ENCODE results near the gene RTN4IP1.
"Not testable (repeated sequence)": the region's sequence is repeated elsewhere in the genome, so short reads cannot be mapped to it uniquely, and the experiment has no call there.

The RTN4IP1 gene

DNA sequence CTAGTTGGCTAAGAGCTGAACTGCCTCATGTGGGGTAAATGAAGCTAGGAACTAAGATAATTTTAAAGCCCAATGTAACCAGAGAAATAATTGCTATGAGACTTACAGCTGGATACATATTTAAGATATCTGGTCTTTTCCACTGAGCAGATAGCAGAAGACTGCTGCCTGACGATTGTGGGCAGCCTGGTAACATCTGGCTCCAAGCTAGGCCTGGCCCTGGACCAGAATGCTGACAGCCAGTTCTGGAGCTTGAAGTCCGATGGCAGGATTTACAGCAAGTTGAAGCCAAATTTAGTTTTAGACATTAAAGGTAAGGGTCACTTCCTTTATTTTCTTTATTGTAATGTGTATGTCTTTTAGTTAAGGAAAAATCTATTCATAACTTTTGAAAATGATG lies 65.7 kb downstream of the RTN4IP1 start:
- Histone ChIP-seq H3K9me3 (ENCODE audit: control insufficient read depth, low read length) (no peaks in the 10 kb centered on the region), H3K4me1 (ENCODE audit: control insufficient read depth, insufficient read depth, low read length) (no peaks in the 10 kb centered on the region), H3K4me3 (ENCODE audit: insufficient read depth, low read depth, low read length) (no peak overlapping the region), H3K27ac (ENCODE audit: insufficient read depth, low read depth, low read length, poor library complexity, severe bottlenecking) (no peak overlapping the region), H3K27me3 (ENCODE audit: control insufficient read depth, insufficient read depth, low read length, poor library complexity, severe bottlenecking) (no peaks in the 10 kb centered on the region), H3K36me3 (ENCODE audit: control insufficient read depth, insufficient read depth, low read length) (no peaks in the 10 kb centered on the region)
- WGBS, 2 experiments, result 92 to 95% methylated on average over 2 of the region's 2 CpGs

GRCh38 chr6:106561686-106562405 lies 67.5 kb downstream of the RTN4IP1 start:
- Histone ChIP-seq H3K4me3 (ENCODE audit: insufficient read depth, low read depth, low read length) (no peak overlapping the region), H3K9me3 (ENCODE audit: control insufficient read depth, low read length) (no peaks in the 10 kb centered on the region), H3K36me3 (ENCODE audit: control insufficient read depth, insufficient read depth, low read length) (no peaks in the 10 kb centered on the region), H3K27me3 (ENCODE audit: control insufficient read depth, insufficient read depth, low read length, poor library complexity, severe bottlenecking) (no peaks in the 10 kb centered on the region), H3K4me1 (ENCODE audit: control insufficient read depth, insufficient read depth, low read length) (no peaks in the 10 kb centered on the region), H3K27ac (ENCODE audit: insufficient read depth, low read depth, low read length, poor library complexity, severe bottlenecking) (no peak overlapping the region)
- WGBS, 2 experiments, result 87 to 92% methylated on average over 5 to 6 of the region's 6 CpGs

- no peaks in the 10 kb centered on the region for H3K27me3 ChIP-seq (ENCODE audit: control insufficient read depth, insufficient read depth, low read length, poor library complexity, severe bottlenecking)
- no peaks in the 10 kb centered on the region for H3K36me3 ChIP-seq (ENCODE audit: control insufficient read depth, insufficient read depth, low read length)
- H3K4me1 ChIP-seq (ENCODE audit: control insufficient read depth, insufficient read depth, low read length), result no peaks in the 10 kb centered on the region
- no peaks in the 10 kb centered on the region for H3K9me3 ChIP-seq (ENCODE audit: control insufficient read depth, low read length)
- 90 to 92% methylated on average over 7 of the region's 7 CpGs for WGBS, 2 experiments
- no peak overlapping the region for H3K4me3 ChIP-seq (ENCODE audit: insufficient read depth, low read depth, low read length)
- no peak overlapping the region for H3K27ac ChIP-seq (ENCODE audit: insufficient read depth, low read depth, low read length, poor library complexity, severe bottlenecking)
These were observed 68.2 kb downstream of the RTN4IP1 start for GRCh38 chr6:106560996-106561685.

- WGBS, 2 experiments, result 93% methylated on average over 5 of the region's 5 CpGs
- not testable (repeated sequence) for H3K9me3 ChIP-seq (ENCODE audit: control insufficient read depth, low read length); H3K36me3 ChIP-seq (ENCODE audit: control insufficient read depth, insufficient read depth, low read length)
These were observed 69.6 kb downstream of the RTN4IP1 start for GRCh38 chr6:106559659-106560058.

GRCh38 chr6:106558364-106558763 lies 70.9 kb downstream of the RTN4IP1 start:
- Histone ChIP-seq H3K36me3 (ENCODE audit: control insufficient read depth, insufficient read depth, low read length) (no peaks in the 10 kb centered on the region), H3K27me3 (ENCODE audit: control insufficient read depth, insufficient read depth, low read length, poor library complexity, severe bottlenecking) (no peaks in the 10 kb centered on the region), H3K4me1 (ENCODE audit: control insufficient read depth, insufficient read depth, low read length) (no peaks in the 10 kb centered on the region), H3K27ac (ENCODE audit: insufficient read depth, low read depth, low read length, poor library complexity, severe bottlenecking) (no peak overlapping the region), H3K4me3 (ENCODE audit: insufficient read depth, low read depth, low read length) (no peak overlapping the region), H3K9me3 (ENCODE audit: control insufficient read depth, low read length) (no peaks in the 10 kb centered on the region)
- WGBS, 2 experiments, result 96 to 98% methylated on average over 4 of the region's 4 CpGs

More at GRCh38 chr6:106559659-106560058, 69.6 kb downstream of the RTN4IP1 start:
- H3K4me1 ChIP-seq (ENCODE audit: control insufficient read depth, insufficient read depth, low read length); H3K27ac ChIP-seq (ENCODE audit: insufficient read depth, low read depth, low read length, poor library complexity, severe bottlenecking); H3K4me3 ChIP-seq (ENCODE audit: insufficient read depth, low read depth, low read length); H3K27me3 ChIP-seq (ENCODE audit: control insufficient read depth, insufficient read depth, low read length, poor library complexity, severe bottlenecking): not testable (repeated sequence)

DNA sequence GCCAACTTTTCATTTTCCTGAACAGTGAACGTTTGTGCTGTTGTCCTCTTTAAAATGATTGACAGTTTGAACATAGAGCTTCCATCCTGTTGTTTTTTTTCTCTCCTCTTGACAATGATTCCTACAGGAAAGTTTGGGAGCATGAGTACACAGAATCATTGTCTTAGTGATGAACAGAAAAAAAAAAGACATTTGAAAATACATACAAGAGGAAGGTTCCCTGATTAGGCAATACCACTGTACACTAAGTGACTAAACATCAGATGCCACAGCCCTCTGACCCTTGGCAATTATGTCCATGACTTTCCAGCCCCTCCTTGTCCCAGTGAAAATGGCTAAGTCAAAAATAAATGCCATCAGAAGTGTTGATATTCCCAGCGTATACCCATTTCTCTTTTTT lies 71.5 kb downstream of the RTN4IP1 start:
- Histone ChIP-seq H3K4me1 (ENCODE audit: control insufficient read depth, insufficient read depth, low read length) (no peaks in the 10 kb centered on the region), H3K27me3 (ENCODE audit: control insufficient read depth, insufficient read depth, low read length, poor library complexity, severe bottlenecking) (no peaks in the 10 kb centered on the region), H3K27ac (ENCODE audit: insufficient read depth, low read depth, low read length, poor library complexity, severe bottlenecking) (no peak overlapping the region), H3K9me3 (ENCODE audit: control insufficient read depth, low read length) (no peaks in the 10 kb centered on the region), H3K4me3 (ENCODE audit: insufficient read depth, low read depth, low read length) (no peak overlapping the region), H3K36me3 (ENCODE audit: control insufficient read depth, insufficient read depth, low read length) (no peaks in the 10 kb centered on the region)
- 91 to 93% methylated on average over 2 of the region's 2 CpGs for WGBS, 2 experiments

GRCh38 chr6:106556368-106556960 lies 72.8 kb downstream of the RTN4IP1 start:
- H3K27ac ChIP-seq (ENCODE audit: insufficient read depth, low read depth, low read length, poor library complexity, severe bottlenecking), result no peak overlapping the region
- no peaks in the 10 kb centered on the region for H3K27me3 ChIP-seq (ENCODE audit: control insufficient read depth, insufficient read depth, low read length, poor library complexity, severe bottlenecking)
- no peaks in the 10 kb centered on the region for H3K4me1 ChIP-seq (ENCODE audit: control insufficient read depth, insufficient read depth, low read length)
- no peak overlapping the region for H3K4me3 ChIP-seq (ENCODE audit: insufficient read depth, low read depth, low read length)
- no peaks in the 10 kb centered on the region for H3K9me3 ChIP-seq (ENCODE audit: control insufficient read depth, low read length)
- no peaks in the 10 kb centered on the region for H3K36me3 ChIP-seq (ENCODE audit: control insufficient read depth, insufficient read depth, low read length)
- 81 to 100% methylated on average over 3 of the region's 3 CpGs for WGBS, 2 experiments

- no peak overlapping the region for H3K27ac ChIP-seq (ENCODE audit: insufficient read depth, low read depth, low read length, poor library complexity, severe bottlenecking)
- 77 to 92% methylated on average over 4 to 5 of the region's 5 CpGs for WGBS, 2 experiments
- H3K27me3 ChIP-seq (ENCODE audit: control insufficient read depth, insufficient read depth, low read length, poor library complexity, severe bottlenecking), result no peaks in the 10 kb centered on the region
- no peaks in the 10 kb centered on the region for H3K36me3 ChIP-seq (ENCODE audit: control insufficient read depth, insufficient read depth, low read length)
- H3K4me3 ChIP-seq (ENCODE audit: insufficient read depth, low read depth, low read length), result no peak overlapping the region
- no peaks in the 10 kb centered on the region for H3K9me3 ChIP-seq (ENCODE audit: control insufficient read depth, low read length)
- H3K4me1 ChIP-seq (ENCODE audit: control insufficient read depth, insufficient read depth, low read length), result no peaks in the 10 kb centered on the region
These were observed 73.5 kb downstream of the RTN4IP1 start for GRCh38 chr6:106555767-106556166.

GRCh38 chr6:106553440-106553839 lies 75.9 kb downstream of the RTN4IP1 start:
- Histone ChIP-seq H3K27me3 (ENCODE audit: control insufficient read depth, insufficient read depth, low read length, poor library complexity, severe bottlenecking) (no peaks in the 10 kb centered on the region), H3K4me3 (ENCODE audit: insufficient read depth, low read depth, low read length) (no peak overlapping the region), H3K27ac (ENCODE audit: insufficient read depth, low read depth, low read length, poor library complexity, severe bottlenecking) (no peak overlapping the region), H3K9me3 (ENCODE audit: control insufficient read depth, low read length) (no peaks in the 10 kb centered on the region), H3K4me1 (ENCODE audit: control insufficient read depth, insufficient read depth, low read length) (no peaks in the 10 kb centered on the region), H3K36me3 (ENCODE audit: control insufficient read depth, insufficient read depth, low read length) (no peaks in the 10 kb centered on the region)
- WGBS, 2 experiments, result 96% methylated on average over 5 of the region's 5 CpGs

DNA sequence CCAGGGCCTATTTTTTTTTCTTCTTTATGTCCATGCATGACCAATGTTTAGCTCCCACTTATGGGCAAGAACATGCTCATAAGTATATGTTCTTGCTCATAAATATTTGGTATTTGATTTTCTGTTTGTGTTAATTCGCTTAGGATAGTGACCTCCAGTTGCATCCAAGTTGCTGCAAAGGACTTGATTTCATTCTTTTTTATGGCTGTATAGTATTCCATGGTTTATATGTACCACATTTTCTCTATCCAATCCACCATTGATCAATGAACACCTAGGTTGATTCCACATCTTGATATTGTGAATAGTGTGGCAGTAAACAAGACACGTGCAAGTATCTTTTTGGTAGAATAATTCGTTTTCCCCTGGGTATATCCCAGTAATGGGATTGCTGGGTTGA lies 78.1 kb downstream of the RTN4IP1 start:
- no peak overlapping the region for H3K4me3 ChIP-seq (ENCODE audit: insufficient read depth, low read depth, low read length)
- 87 to 93% methylated on average over 3 of the region's 3 CpGs for WGBS, 2 experiments
- H3K4me1 ChIP-seq (ENCODE audit: control insufficient read depth, insufficient read depth, low read length), result no peaks in the 10 kb centered on the region
- no peaks in the 10 kb centered on the region for H3K27me3 ChIP-seq (ENCODE audit: control insufficient read depth, insufficient read depth, low read length, poor library complexity, severe bottlenecking)
- H3K27ac ChIP-seq (ENCODE audit: insufficient read depth, low read depth, low read length, poor library complexity, severe bottlenecking), result no peak overlapping the region
- H3K36me3 ChIP-seq (ENCODE audit: control insufficient read depth, insufficient read depth, low read length), result no peaks in the 10 kb centered on the region
- no peaks in the 10 kb centered on the region for H3K9me3 ChIP-seq (ENCODE audit: control insufficient read depth, low read length)
